ENCODE data around the gene WSCD2.

DNA sequence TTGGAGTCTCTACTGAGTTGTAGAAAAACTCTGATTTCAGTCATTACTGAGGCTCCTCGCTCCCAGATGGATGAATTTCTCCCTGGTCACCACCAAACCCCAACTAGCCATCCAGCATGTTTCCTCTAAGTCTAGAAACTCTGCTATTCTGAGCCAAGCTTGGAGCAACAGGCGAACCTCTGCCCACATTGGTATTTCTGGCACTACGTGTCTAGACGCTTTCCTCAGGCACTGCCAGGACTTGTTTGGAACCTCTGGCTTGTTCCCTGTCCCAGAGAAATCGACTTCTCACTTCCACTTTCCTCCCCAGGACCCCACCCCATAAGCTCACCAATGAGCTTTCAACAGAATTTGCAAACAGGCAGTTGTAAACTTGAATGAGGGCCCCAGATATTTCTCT is 27.6 kb downstream of the WSCD2 start:
- TF ChIP-seq, protein P1, sequence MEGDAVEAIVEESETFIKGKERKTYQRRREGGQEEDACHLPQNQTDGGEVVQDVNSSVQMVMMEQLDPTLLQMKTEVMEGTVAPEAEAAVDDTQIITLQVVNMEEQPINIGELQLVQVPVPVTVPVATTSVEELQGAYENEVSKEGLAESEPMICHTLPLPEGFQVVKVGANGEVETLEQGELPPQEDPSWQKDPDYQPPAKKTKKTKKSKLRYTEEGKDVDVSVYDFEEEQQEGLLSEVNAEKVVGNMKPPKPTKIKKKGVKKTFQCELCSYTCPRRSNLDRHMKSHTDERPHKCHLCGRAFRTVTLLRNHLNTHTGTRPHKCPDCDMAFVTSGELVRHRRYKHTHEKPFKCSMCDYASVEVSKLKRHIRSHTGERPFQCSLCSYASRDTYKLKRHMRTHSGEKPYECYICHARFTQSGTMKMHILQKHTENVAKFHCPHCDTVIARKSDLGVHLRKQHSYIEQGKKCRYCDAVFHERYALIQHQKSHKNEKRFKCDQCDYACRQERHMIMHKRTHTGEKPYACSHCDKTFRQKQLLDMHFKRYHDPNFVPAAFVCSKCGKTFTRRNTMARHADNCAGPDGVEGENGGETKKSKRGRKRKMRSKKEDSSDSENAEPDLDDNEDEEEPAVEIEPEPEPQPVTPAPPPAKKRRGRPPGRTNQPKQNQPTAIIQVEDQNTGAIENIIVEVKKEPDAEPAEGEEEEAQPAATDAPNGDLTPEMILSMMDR (optimal IDR thresholded peaks at IDR 0.05 in 1 of 3, IDR thresholded peaks at IDR 0.05 in 1 of 3, conservative IDR thresholded peaks at IDR 0.05 in 1 of 3; ENCODE audit: extremely low read depth in 1 of 3, insufficient read depth in 2 of 3, low read length in 3 of 3), result no peak
- no peak for TF ChIP-seq EZH2 (IDR thresholded peaks at IDR 0.05; ENCODE audit: low read length)
